NCI-H1417 treated with DMSO at 0.1 percent for 48 hours (cell line): ENCODE measurements around the gene CMKLR1.
A peak's percentile ranks its signal among the peaks of the same experiment; 100 is the strongest.

Experiments used
- DNase-seq: peaks from one replicate; lab custom pipeline; 2025; lab: John Stamatoyannopoulos, UW

CMKLR1 gene

DNA sequence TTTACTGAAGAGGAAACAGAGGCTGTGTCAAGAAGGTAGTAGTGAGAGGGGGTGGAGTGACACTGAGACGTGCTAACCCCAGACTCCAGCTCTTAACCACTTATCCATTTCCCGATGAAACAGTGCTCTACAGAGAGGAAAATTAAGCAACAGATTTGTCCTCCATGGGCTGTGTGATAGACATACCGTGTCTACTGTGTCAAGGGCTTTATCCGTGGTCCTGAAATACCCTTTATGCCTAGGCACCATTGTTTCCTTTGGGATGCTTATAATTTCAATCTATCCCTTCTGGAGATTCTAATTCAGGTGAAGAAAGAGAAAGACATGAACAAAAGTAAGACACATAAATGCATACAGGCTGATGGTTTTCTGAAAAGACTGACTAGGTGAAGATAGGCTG lies 71.7 kb downstream of the CMKLR1 start:
- DNase-seq, result no peak

DNA sequence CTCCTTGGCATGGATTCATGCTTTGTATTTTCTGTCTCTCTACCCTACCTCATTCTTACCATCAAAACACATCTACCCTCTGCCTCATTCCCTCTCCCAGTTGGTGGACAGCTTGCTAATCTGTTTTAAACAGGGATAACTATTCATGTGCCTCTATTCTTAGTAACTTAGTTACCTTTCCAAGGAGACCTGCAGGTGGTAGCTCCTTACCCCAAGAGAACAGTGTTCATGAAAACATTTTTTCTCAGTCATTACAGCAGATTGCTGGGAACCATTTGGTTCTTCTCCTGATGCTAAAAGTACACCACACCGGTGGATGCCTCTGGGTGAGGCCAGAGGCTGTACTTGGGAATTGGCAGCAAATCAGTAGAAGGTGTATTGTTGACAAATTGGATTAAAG lies 73.0 kb downstream of the CMKLR1 start:
- no peak for DNase-seq

DNA sequence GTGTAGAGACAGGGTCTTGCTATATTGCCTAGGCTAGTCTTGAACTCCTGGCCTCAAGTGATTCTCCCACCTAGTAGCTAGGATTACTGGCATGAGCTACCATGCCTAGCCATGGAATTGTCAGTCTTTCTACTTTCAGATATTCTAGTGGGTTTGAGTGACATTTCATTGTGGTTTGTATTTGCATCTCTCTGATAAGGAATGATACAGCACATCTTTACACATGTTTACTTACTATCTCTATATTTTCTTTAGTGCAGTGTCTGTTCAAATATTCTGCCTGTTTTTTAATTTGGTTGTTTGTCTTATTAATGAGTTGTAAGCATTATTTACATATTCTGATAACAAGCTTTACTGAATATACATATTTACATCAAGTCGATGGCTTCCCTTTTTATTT lies 73.6 kb downstream of the CMKLR1 start:
- DNase-seq, result no peak

DNA sequence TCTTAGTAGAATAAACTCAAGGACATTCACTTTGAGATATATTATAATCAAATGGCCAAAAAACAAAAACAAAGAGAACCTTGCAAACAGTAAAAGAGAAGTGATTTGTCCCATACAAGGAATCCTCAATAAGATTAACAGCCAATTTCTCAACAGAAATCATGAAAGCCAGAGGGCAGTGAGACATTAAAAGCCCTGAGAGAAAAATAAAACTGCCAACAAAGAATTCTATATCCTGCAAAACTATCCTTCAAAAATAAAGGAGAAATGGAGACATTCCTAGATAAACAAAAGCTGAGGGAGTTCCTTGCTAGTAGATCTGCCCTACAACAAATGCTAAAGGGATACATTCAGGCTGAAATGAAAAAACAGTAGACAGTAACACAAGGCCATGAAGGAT lies 78.1 kb downstream of the CMKLR1 start:
- DNase-seq, result no peak

GRCh38 chr12:108260039-108260438 lies 79.1 kb downstream of the CMKLR1 start:
- DNase-seq, result no peak

GRCh38 chr12:108257610-108258106 lies 81.5 kb downstream of the CMKLR1 start:
- no peak for DNase-seq

GRCh38 chr12:108257004-108257403 lies 82.1 kb downstream of the CMKLR1 start:
- DNase-seq, result no peak

GRCh38 chr12:108255252-108255602 lies 83.9 kb downstream of the CMKLR1 start:
- DNase-seq, result no peak

DNA sequence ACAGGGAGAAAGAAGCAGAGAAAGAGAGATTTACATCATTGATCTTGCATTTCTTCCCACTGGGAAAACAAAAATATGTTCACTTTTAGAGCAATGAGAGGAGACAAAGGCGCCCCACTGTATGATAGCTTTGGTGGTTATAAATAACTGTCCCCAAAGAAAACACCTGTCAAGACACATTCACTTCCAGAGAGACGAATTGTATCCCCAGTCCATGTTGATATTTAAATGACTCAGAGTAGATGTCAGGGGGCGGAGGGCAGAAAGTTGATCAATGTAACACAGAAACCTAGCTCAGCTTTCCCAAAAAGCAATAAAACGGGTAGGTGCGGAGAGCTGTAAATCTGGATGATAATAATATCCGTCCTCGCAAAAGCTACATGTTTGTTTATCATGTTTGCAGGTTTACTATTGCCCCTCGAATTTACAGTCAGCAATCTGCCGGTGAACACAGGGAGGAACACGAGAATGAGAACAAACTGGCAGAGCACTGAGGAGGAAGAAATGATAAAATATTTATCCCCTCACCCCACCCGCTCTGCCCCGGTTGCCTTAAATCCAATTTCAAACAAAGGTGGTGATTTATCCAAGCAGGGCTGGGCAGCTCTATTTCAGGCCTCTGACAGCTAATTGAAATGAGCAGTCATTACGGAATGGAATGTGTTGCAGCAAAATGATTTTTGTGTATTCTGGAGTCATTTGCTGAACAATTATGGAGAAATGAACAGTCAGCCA lies 84.4 kb downstream of the CMKLR1 start:
- DNase-seq, result no peak

GRCh38 chr12:108254030-108254429 lies 85.1 kb downstream of the CMKLR1 start:
- no peak for DNase-seq

DNA sequence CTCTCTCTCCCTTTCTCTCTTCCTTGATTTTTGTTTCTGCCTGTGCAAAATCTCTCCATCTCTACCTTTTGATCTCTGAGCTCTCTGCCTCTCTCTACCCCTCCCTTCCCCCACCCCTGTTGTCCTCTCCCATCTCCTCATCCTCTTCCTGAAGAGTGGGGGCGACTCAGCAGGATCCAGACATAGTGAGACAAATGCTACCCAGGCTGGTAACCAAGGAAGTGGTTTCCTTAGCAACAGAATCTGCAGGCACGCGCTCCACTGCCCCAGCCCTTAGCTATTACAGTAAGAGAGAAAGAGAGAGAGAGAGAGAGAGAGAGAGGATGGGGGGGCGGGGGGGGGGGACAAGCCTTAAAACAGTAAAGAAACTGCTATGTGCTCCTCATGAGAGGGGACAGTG lies 85.6 kb downstream of the CMKLR1 start:
- peak; percentile 2 for DNase-seq

DNA sequence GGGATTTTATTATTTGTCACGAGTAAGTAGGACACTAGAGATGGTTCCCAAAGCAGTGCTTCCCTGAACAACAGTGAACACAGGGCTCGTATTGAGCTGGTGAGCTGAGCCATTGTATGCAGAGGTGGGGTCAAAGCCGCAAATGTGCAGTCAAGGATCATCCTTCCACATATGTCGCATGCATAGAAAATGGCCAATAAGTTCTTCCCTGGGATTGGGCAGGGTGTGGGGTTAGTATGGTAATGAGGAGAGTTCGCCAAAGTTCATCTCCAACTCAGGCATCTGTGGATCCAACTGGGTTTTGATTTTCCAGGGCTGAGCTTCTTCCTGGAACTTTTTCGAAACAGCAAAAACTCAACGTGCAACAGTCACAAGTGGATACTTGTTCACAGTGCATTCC lies 86.6 kb downstream of the CMKLR1 start:
- DNase-seq, result no peak

- no peak for DNase-seq
Observed at GRCh38 chr12:108248011-108248410, 91.1 kb downstream of the CMKLR1 start.

DNA sequence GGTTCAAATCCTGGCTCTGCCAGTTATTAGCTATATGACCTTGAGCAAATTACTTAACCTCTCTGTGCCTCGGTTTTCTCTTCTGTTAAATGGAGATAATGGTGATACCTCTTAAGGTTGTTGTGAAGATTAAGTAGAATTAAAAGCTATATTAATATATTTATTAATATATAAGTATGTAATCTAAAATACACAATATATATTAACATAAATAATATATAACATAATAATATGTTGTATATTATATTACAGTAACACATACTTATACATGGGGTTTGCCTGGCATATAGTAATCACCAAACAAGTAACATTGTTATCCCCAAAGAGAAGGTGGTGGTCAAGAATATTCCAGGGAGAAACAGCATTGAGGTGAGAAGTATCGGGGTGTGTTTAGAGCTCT lies 92.0 kb downstream of the CMKLR1 start:
- DNase-seq, result no peak

DNA sequence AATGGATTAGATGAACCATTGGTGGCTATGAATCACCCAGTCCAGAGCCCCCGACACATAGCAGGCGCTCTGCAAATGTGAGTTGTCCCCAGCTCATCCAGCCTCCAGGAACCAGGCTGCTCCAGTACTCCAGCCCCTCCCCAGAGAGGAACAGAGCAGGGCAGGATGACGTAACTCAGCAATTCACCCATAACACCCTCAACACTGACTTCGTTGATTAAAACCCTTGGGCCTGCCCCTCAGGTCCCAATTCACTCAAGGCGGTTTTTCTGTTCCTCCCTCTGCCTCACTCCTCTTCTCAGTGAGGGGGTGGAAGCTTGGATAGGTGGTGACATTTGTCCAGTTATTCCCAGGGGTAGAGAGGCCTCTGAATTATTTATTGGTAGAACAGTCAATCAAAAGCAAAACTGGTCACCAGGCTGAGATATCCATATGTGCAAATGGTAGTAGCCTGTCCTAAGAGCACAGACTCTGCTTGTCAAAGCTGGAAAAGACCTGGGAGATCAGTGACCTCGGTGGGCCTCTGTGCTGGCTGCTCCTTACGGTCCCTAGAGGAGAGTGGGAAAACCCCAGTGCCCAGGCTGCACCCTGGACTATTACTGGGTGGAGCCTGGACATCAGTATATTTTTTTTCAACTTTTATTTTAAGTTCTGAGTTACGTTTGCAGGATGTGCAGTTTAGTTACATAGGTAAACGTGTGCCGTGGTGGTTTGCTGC lies 97.0 kb downstream of the CMKLR1 start:
- DNase-seq, result no peak

DNA sequence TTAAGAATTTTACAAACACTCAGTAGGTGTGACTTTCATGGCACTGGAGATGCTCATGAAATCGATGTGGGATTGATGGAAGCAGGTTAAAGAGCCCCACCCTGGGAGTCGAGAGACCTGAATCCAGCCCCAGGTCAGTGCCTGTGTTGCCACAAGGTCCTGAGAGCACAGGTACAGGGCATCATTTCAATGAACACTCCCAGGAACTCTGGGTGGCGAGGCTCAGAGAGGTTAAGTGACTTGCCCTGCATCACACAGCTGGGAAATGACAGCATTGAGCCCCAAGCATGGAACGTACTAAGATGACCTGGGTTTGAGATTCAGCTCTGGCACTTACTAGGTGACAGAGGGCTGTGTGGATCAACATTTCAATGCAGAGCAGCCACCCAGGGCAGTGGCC lies 98.2 kb downstream of the CMKLR1 start:
- DNase-seq, result no peak

DNA sequence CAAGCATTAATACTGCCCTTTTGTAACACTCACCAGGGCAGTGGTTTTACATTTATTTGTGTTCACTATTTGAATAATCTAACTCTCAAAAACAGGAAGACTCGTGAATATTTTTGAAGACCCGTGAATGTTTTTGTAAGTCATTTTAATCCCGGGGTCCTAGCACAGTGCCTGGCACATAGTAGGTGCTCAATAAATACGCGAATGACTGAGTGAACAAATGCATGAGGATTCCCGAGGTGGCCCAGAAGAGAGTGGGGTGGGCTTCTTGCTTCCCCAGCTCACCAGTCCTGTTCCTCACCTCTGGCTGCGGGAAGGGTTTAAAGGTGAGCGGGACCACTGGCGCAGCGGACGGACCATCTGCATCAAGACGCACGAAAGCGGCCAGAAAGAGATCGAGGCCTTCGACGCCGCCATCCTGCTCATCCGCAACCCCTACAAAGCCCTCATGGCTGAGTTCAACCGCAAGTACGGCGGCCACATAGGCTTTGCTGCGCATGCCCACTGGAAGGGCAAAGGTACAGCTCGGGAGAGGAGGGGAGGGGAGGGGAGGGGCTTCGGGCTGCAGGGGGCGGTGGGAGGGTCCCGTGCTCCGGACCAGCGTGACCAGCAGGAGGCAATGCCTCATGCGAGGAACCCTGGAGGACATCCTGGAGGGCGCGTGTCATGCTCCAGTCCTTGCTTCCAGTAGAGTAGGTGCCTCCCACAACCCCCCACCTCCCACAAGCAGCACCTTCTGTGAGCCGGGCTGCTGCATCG lies 98.9 kb downstream of the CMKLR1 start:
- DNase-seq, result no peak

DNA sequence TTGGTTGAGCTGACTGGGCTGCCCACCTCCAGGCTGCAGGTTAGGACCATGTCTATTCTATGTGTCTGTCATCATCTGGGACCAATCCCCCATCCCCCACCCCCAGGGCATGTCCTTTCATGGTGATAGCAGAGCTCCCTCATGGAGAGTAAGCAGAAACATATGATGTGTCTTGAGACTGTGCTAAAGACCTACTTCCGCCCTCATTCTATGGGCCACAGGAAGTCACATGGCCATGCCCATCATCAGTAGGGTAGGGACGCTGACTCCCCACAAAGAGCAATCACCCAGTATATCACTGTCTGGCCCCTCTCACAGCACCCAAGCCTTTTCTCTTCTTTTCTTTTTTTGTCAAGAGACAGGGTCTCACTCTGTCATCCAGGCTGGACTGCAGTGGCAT lies 99.7 kb downstream of the CMKLR1 start:
- no peak for DNase-seq

GRCh38 chr12:108238474-108238873 lies 100.6 kb downstream of the CMKLR1 start:
- DNase-seq, result no peak
